Measurements from ENCODE around the gene XAF1.
A peak's percentile ranks its signal among the peaks of the same experiment; 100 is the strongest.
"Not testable (repeated sequence)": the region's sequence is repeated elsewhere in the genome, so short reads cannot be mapped to it uniquely, and the experiment has no call there.

XAF1 gene

GRCh38 chr17:6755731-6756184, at the start of gene XAF1:
Gene XAF1 (plus strand): TSS chr17:6756046. CDS start chr17:6756079, 33 bp downstream.
- peak; percentile 63 for DNase-seq (ENCODE audit: low spot score)

- no peak for DNase-seq (ENCODE audit: low spot score)
Observed at GRCh38 chr17:6706499-6706898, 49.3 kb upstream of the XAF1 start.

GRCh38 chr17:6706996-6707395, 48.9 kb upstream of the XAF1 start:
- DNase-seq (ENCODE audit: low spot score): no peak

GRCh38 chr17:6708357-6708961, 47.4 kb upstream of the XAF1 start:
- DNase-seq (ENCODE audit: low spot score): no peak

GRCh38 chr17:6710317-6710716, 45.5 kb upstream of the XAF1 start:
- DNase-seq (ENCODE audit: low spot score): no peak

- DNase-seq (ENCODE audit: low spot score): no peak
Observed at GRCh38 chr17:6711081-6711674, 44.7 kb upstream of the XAF1 start.

- no peak for DNase-seq (ENCODE audit: low spot score)
Observed at GRCh38 chr17:6711681-6712057, 44.2 kb upstream of the XAF1 start.

- DNase-seq (ENCODE audit: low spot score): no peak
Observed at GRCh38 chr17:6712058-6712853, 43.6 kb upstream of the XAF1 start.

- DNase-seq (ENCODE audit: low spot score): no peak
Observed at GRCh38 chr17:6712854-6713129, 43.1 kb upstream of the XAF1 start.

- DNase-seq (ENCODE audit: low spot score): no peak
Observed at GRCh38 chr17:6713130-6713917, 42.5 kb upstream of the XAF1 start, which contains the start of gene SLC13A5. Gene SLC13A5 (minus strand): TSS chr17:6713369. CDS start chr17:6713333, 36 bp downstream.

- no peak for DNase-seq (ENCODE audit: low spot score)
Observed at GRCh38 chr17:6713918-6714271, 42.0 kb upstream of the XAF1 start.

- DNase-seq (ENCODE audit: low spot score): no peak
Observed at GRCh38 chr17:6714315-6714874, 41.5 kb upstream of the XAF1 start.

GRCh38 chr17:6716736-6717135, 39.1 kb upstream of the XAF1 start:
- DNase-seq (ENCODE audit: low spot score): no peak

GRCh38 chr17:6721744-6722143, 34.1 kb upstream of the XAF1 start:
- no peak for DNase-seq (ENCODE audit: low spot score)

GRCh38 chr17:6724009-6724408, 31.8 kb upstream of the XAF1 start:
- DNase-seq (ENCODE audit: low spot score): no peak

GRCh38 chr17:6729531-6729930, 26.3 kb upstream of the XAF1 start:
- DNase-seq (ENCODE audit: low spot score): no peak

- not testable (repeated sequence) for DNase-seq (ENCODE audit: low spot score)
Observed at GRCh38 chr17:6746665-6747064, 9.2 kb upstream of the XAF1 start.

GRCh38 chr17:6748617-6749016, 7.2 kb upstream of the XAF1 start:
- no peak for DNase-seq (ENCODE audit: low spot score)

GRCh38 chr17:6749519-6749918, 6.3 kb upstream of the XAF1 start:
- DNase-seq (ENCODE audit: low spot score): peak; percentile 14

GRCh38 chr17:6752068-6752909, 3.6 kb upstream of the XAF1 start:
- DNase-seq (ENCODE audit: low spot score): no peak

- DNase-seq (ENCODE audit: low spot score): peak; percentile 64
Observed at GRCh38 chr17:6753006-6753445, 2.8 kb upstream of the XAF1 start.
